K562 (cell line): Measurements from ENCODE around the gene HERPUD2. TPM values are rescaled to one million over a fixed set of nuclear protein-coding genes. Genes with fewer than 3 reads are reported as not detected.

Experiments
- ATAC-seq: fragments of 200-7000 bp; cut with Tn5 transposase; 3 replicates; pipeline ENCODE4 v1.9.1; 2020; ENCODE audit warnings: moderate library complexity
- BruUV-seq: library from RNA; stranded (reverse); fragments of 400-500 nt; replicated peaks from 2 replicates; lab custom pipeline; 2021; lab: Mats Ljungman, UMichigan
- CTCF ChIA-PET: fragments of 300-600 bp; formaldehyde crosslinking; extraction: SDS; loops from one replicate; lab custom pipeline; 2021; ENCODE audit warnings: low intra/inter-chr PET ratio; lab: Yijun Ruan, JAX
- POLR2A ChIA-PET: fragments of 300-600, 350-650 bp; sonication (Branson Sonifier 250); formaldehyde crosslinking; extraction: SDS; loops from one replicate; lab custom pipeline; 2021; ENCODE audit warnings: antibody characterized with exemption, inconsistent platforms; lab: Yijun Ruan, JAX
- DNase-seq, 4 experiments: peaks; one replicate each; pipeline versions ENCODE4 v3.0.0 to v3.0.0-alpha.2; 2011 to 2018; ENCODE audit warnings: low spot score in 3 of 4, mixed read lengths in 3 of 4; ENCODE audit errors: extremely low read depth in 1 of 4
- FAIRE-seq: peaks from 2 replicates; lab custom pipeline; 2011; peaks lifted over from hg19 to GRCh38; lab: Jason Lieb, UNC
- H2AFZ ChIP-seq: 2 replicates; pipeline ENCODE4 v1.6.0; 2011; ENCODE audit warnings: low read depth, low read length, control low read depth, inconsistent platforms
- H3K27ac ChIP-seq: fragments of 200-600 bp; 3 replicates; pipeline ENCODE4 v1.8.0; 2011; ENCODE audit warnings: low read depth, mild to moderate bottlenecking, control low read depth, inconsistent platforms, low read length, moderate library complexity, mixed read lengths; ENCODE audit errors: extremely low read depth
- H3K27me3 ChIP-seq, 2 experiments: fragments of 300-600 bp in 1 of 2; 2 replicates in 1 of 2; 3 replicates in 1 of 2; pipeline versions ENCODE4 v1.6.0 to v1.8.0; 2011; ENCODE audit warnings: inconsistent platforms in 2 of 2, low read length in 2 of 2, mild to moderate bottlenecking in 1 of 2, mixed read lengths in 1 of 2, moderate library complexity in 1 of 2; ENCODE audit not compliant: control insufficient read depth in 2 of 2, insufficient read depth in 2 of 2
- H3K36me3 ChIP-seq: fragments of 300-600 bp; 3 replicates; pipeline ENCODE4 v1.8.0; 2011; ENCODE audit warnings: mild to moderate bottlenecking, low read length, inconsistent platforms; ENCODE audit not compliant: control insufficient read depth, insufficient read depth
- H3K4me1 ChIP-seq, 2 experiments: fragments of 200-600 bp in 1 of 2; replicated peaks in 1 of 2; 2 replicates in 1 of 2; 3 replicates in 1 of 2; pipeline versions ENCODE4 v1.5.1 to v1.8.0; 2011; ENCODE audit warnings: inconsistent platforms in 2 of 2, low read length in 2 of 2, mild to moderate bottlenecking in 1 of 2, mixed read lengths in 1 of 2, moderate library complexity in 1 of 2; ENCODE audit not compliant: control insufficient read depth in 2 of 2, insufficient read depth in 2 of 2
- H3K4me2 ChIP-seq: 2 replicates; pipeline ENCODE4 v1.6.1; 2011; ENCODE audit warnings: low read length, control low read depth, inconsistent platforms, mixed read lengths; ENCODE audit not compliant: insufficient read depth
- H3K4me3 ChIP-seq: fragments of 200-600 bp; sonication (generic), shearing (Covaris generic); 2 replicates; pipeline ENCODE4 v1.5.1; 2016; ENCODE audit warnings: control low read depth, inconsistent platforms
- H3K79me2 ChIP-seq: fragments of 200-600 bp; 3 replicates; pipeline ENCODE4 v1.8.0; 2011; ENCODE audit warnings: low read length, inconsistent platforms; ENCODE audit not compliant: control insufficient read depth, insufficient read depth
- H3K9ac ChIP-seq, 2 experiments: 2 replicates each; pipeline versions ENCODE4 v1.6.0 to v1.6.1; 2011; ENCODE audit warnings: low read depth in 2 of 2, low read length in 2 of 2, control low read depth in 1 of 2, inconsistent platforms in 1 of 2, mild to moderate bottlenecking in 1 of 2, mixed read lengths in 1 of 2; ENCODE audit not compliant: insufficient read depth in 1 of 2
- H3K9me1 ChIP-seq: one replicate; pipeline ENCODE4 v1.6.0; 2011; ENCODE audit warnings: inconsistent platforms, mild to moderate bottlenecking, low read length, moderate library complexity; ENCODE audit not compliant: control insufficient read depth, insufficient read depth
- H3K9me3 ChIP-seq: replicated peaks from 2 replicates; pipeline ENCODE4 v1.5.1; 2011; ENCODE audit warnings: low read depth, low read length, inconsistent platforms; ENCODE audit not compliant: control insufficient read depth, insufficient read depth
- H4K20me1 ChIP-seq: replicated peaks from 2 replicates; pipeline ENCODE4 v1.6.1; 2011; ENCODE audit warnings: low read length, inconsistent platforms, mixed read lengths; ENCODE audit not compliant: control insufficient read depth, insufficient read depth
- E4F1 ChIP-seq: fragments of 250-450 bp; sonication (Bioruptor Pico); IDR thresholded peaks from 2 replicates; pipeline ENCODE4 v1.5.0; 2021; ENCODE audit warnings: mild to moderate bottlenecking, borderline replicate concordance
- FOXA3 ChIP-seq, 2 experiments: fragments of 450-650 bp in 1 of 2; sonication (generic) in 1 of 2; formaldehyde crosslinking; IDR thresholded peaks in 1 of 2; conservative IDR thresholded peaks in 1 of 2; 2 replicates each; pipeline versions ENCODE4 v1.4.0 to v1.8.0; 2020 to 2022; ENCODE audit warnings: mild to moderate bottlenecking in 2 of 2, missing genetic modification reagents in 1 of 2
- HMBOX1 ChIP-seq: sonication (generic); IDR thresholded peaks from 2 replicates; pipeline ENCODE4 v1.6.1; 2016
- MCM3 ChIP-seq: fragments of 450-650 bp; IDR thresholded peaks from 2 replicates; pipeline ENCODE4 v1.6.1; 2016
- POLR2AphosphoS5 ChIP-seq: IDR thresholded peaks from 2 replicates; pipeline ENCODE4 v1.6.1; 2011; ENCODE audit warnings: mild to moderate bottlenecking, low read depth, low read length, moderate library complexity; ENCODE audit not compliant: control insufficient read depth, insufficient read depth
- THAP7 ChIP-seq: fragments of 250-450 bp; sonication (Bioruptor Pico); IDR thresholded peaks from 2 replicates; pipeline ENCODE4 v1.5.0; 2021
- TSHZ1 ChIP-seq: fragments of 250-450 bp; sonication (Bioruptor Pico); IDR thresholded peaks from 2 replicates; pipeline ENCODE4 v1.4.0; 2020; ENCODE audit warnings: mild to moderate bottlenecking, moderate library complexity
- ZBTB2 ChIP-seq: fragments of 450-650 bp; IDR thresholded peaks from 2 replicates; pipeline ENCODE4 v1.6.1; 2016; ENCODE audit warnings: antibody characterized with exemption
- ZEB2 ChIP-seq: fragments of 450-650 bp; IDR thresholded peaks from 2 replicates; pipeline ENCODE4 v1.6.1; 2016
- ZNF316 ChIP-seq: fragments of 450-650 bp; IDR thresholded peaks from 2 replicates; pipeline ENCODE4 v1.6.1; 2016
- WGBS: fragments of 100-300 bp; shearing (Covaris generic); methylation state at CpG from one replicate; pipeline ENCODE4 v1.1.6; 2016; ENCODE audit warnings: low coverage, mixed read lengths; ENCODE audit not compliant: insufficient coverage; ENCODE audit errors: missing lambda C conversion rate; 5-methylcytosine and 5-hydroxymethylcytosine counted together
- in situ Hi-C: fragments of 300-500 bp; cut with MboI; formaldehyde crosslinking; loops from 4 replicates; pipeline ENCODE4 v1.15.0; 2018; ENCODE audit warnings: inconsistent platforms, mixed read lengths
- intact Hi-C: fragments of 100-400 bp; cut with micrococcal nuclease; formaldehyde crosslinking; loops from 2 replicates; pipeline ENCODE4 v1.14.2; 2022
- polyA plus RNA-seq, 8 experiments: library from polyadenylated mRNA; depleted of rRNA in 4 of 8; stranded (reverse) in 5 of 8; unstranded in 3 of 8; fragments of >200 nt; fragmentation: Nextera tagmentation in 2 of 8; fragmentation: Illumina TruSeq in 1 of 8; extraction: Ambion mirVana in 2 of 8; extraction: Trizol in 1 of 8; gene quantifications; 2 replicates each; pipeline versions ENCODE4 v1.2.1 to v1.2.3, GENCODE V29; 2011 to 2014; ENCODE audit warnings: inconsistent platforms in 1 of 8, missing spikeins in 1 of 8
- total RNA-seq, 7 experiments: library from RNA; depleted of rRNA in 6 of 7; stranded (reverse); fragments of >200 nt in 6 of 7; fragmentation: Illumina TruSeq in 2 of 7; extraction: Trizol in 2 of 7; gene quantifications; 2 replicates each; pipeline versions ENCODE4 v1.2.1 to v1.2.3, GENCODE V29; 2011 to 2021; ENCODE audit warnings: low replicate concordance in 1 of 7

HERPUD2 gene
- total and polyA plus RNA-seq, 9 of the 15 experiments (the other 6 are each of a cell fraction or from before 2014, with no cell fraction given) = 4.1 to 28.5 (median 12.3) TPM

- in situ Hi-C loops = no loop called here
- CTCF ChIA-PET = no interaction called here
- no peak for ATAC-seq
- TF ChIP-seq HMBOX1 (no peak), ZNF316 (no peak), E4F1 (no peak), TSHZ1 (CRISPR knock-in tag) (no peak), FOXA3 (CRISPR knock-in tag; conservative IDR thresholded peaks at IDR 0.05 in 1 of 2, IDR thresholded peaks at IDR 0.05 in 1 of 2) (no peak), ZBTB2 (no peak), ZEB2 (no peak), THAP7 (CRISPR knock-in tag) (no peak), POLR2AphosphoS5 (no peak), MCM3 (no peak)
Measured at GRCh38 chr7:35685781-35686180, 9.2 kb downstream of the HERPUD2 start.

More at GRCh38 chr7:35685781-35686180, 9.2 kb downstream of the HERPUD2 start:
- Histone ChIP-seq H3K4me3 (no peak overlapping the region), H2AFZ (no peak overlapping the region), H3K9me3 (no peaks in the 10 kb centered on the region), H3K36me3 (no peaks in the 10 kb centered on the region), H3K27me3 (no peaks in the 10 kb centered on the region), H3K9ac (no peak overlapping the region), H3K9me1 (no peaks in the 10 kb centered on the region), H3K27ac (no peak overlapping the region), H3K4me2 (no peak overlapping the region), H3K79me2 (peaks cover 60% of the 10 kb centered on the region), H3K4me1 (peaks cover 0 to 6% of the 10 kb centered on the region in 2 experiments; a peak in 2 of 5 replicates), H4K20me1 (no peaks in the 10 kb centered on the region)
- FAIRE-seq = no peak
- intact Hi-C loops = no loop called here
- no peak for DNase-seq
- 91% methylated on average over 4 of the region's 5 CpGs for WGBS
- POLR2A ChIA-PET = interaction anchor here (0.8 kb wide), 1 partner anchor 9 kb away, joined by 4 read pairs; the partner anchor contains the start of gene HERPUD2
- BruUV-seq = no TSS peak
